Gastrocnemius medialis (tissue), 4 donors: ENCODE results near the gene BEAN1. TPM values are rescaled to one million over a fixed set of nuclear protein-coding genes. Genes with fewer than 3 reads are reported as not detected.
"Not testable (repeated sequence)": the region's sequence is repeated elsewhere in the genome, so short reads cannot be mapped to it uniquely, and the experiment has no call there.

Experiments used
- ATAC-seq, 2 donors: fragments of 150-250 bp; one replicate each; pipeline ENCODE4 v1.9.1; 2016
- DNase-seq, 2 donors: peaks; one replicate each; pipeline ENCODE4 v3.0.0-alpha.2; 2019
- H3K27ac ChIP-seq, 4 donors: fragments of 200-600 bp; sonication (generic); 1 replicate in 1 of 4; 2 replicates in 3 of 4; pipeline ENCODE4 v1.5.1; 2016 to 2018; ENCODE audit warnings: mild to moderate bottlenecking in 2 of 4, moderate library complexity in 1 of 4
- H3K27me3 ChIP-seq, 3 donors: fragments of 200-600 bp; sonication (generic) in 2 of 3; 1 replicate in 1 of 3; 2 replicates in 2 of 3; pipeline versions ENCODE4 v1.5.1 to v1.6.0; 2016 to 2019; ENCODE audit warnings: mild to moderate bottlenecking in 1 of 3, moderate library complexity in 1 of 3
- H3K36me3 ChIP-seq, 2 donors: fragments of 200-600 bp; sonication (generic) in 1 of 2; one replicate each; pipeline ENCODE4 v1.5.1; 2017 to 2018
- H3K4me1 ChIP-seq, 2 donors: fragments of 200-600 bp; sonication (generic) in 1 of 2; one replicate each; pipeline ENCODE4 v1.5.1; 2016 to 2017; ENCODE audit warnings: mild to moderate bottlenecking in 2 of 2
- H3K4me3 ChIP-seq, 4 donors: fragments of 200-600 bp; sonication (generic) in 3 of 4; 1 replicate in 1 of 4; 2 replicates in 3 of 4; pipeline ENCODE4 v1.5.1; 2016 to 2019; ENCODE audit warnings: mild to moderate bottlenecking in 2 of 4
- H3K9me3 ChIP-seq, 3 donors: fragments of 200-600 bp; sonication (generic) in 2 of 3; 1 replicate in 1 of 3; 2 replicates in 2 of 3; pipeline ENCODE4 v1.5.1; 2016 to 2019
- CTCF ChIP-seq, 5 experiments: fragments of 450-650 bp in 3 of 5; fragments of 200-600 bp in 2 of 5; sonication (generic) in 2 of 5; IDR thresholded peaks in 4 of 5; conservative IDR thresholded peaks in 1 of 5; 1 replicate in 4 of 5; 2 replicates in 1 of 5; pipeline ENCODE4 v1.5.1; 2016 to 2019; ENCODE audit warnings: antibody characterized with exemption in 5 of 5, mild to moderate bottlenecking in 3 of 5, moderate library complexity in 3 of 5
- POLR2A ChIP-seq, 2 donors: fragments of 450-650 bp; IDR thresholded peaks; one replicate each; pipeline ENCODE4 v1.6.1; 2017; ENCODE audit warnings: antibody characterized with exemption in 2 of 2, mild to moderate bottlenecking in 2 of 2, moderate library complexity in 2 of 2
- in situ Hi-C, 4 donors: fragments of 200-750 bp; cut with MboI; loops; one replicate each; pipeline versions ENCODE4 v1.15.0 to v1.8.0; 2017; ENCODE audit warnings: low sequenced_read_pairs in 4 of 4
- intact Hi-C: fragments of 100-400 bp; cut with DNase I; formaldehyde crosslinking; loops from one replicate; pipeline ENCODE4 v1.15.1; 2023; ENCODE audit warnings: low total_unique reads
- total RNA-seq, 4 donors: library from RNA; depleted of rRNA; stranded (reverse); fragments of >200 nt; gene quantifications; one replicate each; pipeline versions ENCODE4 v1.1.0 to v1.2.3, GENCODE V29; 2016

BEAN1 gene
- total RNA-seq, 4 donors from 2014 or later, result not detected

GRCh38 chr16:66459878-66460277, 32.8 kb downstream of the BEAN1 start:
- ATAC-seq (no peak), DNase-seq (no peak)
- no peak overlapping the region for H3K4me3 ChIP-seq
- in situ Hi-C loops (no loop called here), intact Hi-C loops (no loop called here)
- no peaks in the 10 kb centered on the region for H3K4me1 ChIP-seq
- TF ChIP-seq POLR2A (IDR thresholded peaks at IDR 0.05) (no peak), CTCF (IDR thresholded peaks at IDR 0.05 in 4 of 5, conservative IDR thresholded peaks at IDR 0.05 in 1 of 5) (no peak)
- peaks cover 20 to 42% (median 26%) of the 10 kb centered on the region in 3 donors for H3K27me3 ChIP-seq
- H3K36me3 ChIP-seq, result no peaks in the 10 kb centered on the region
- H3K9me3 ChIP-seq, result no peaks in the 10 kb centered on the region
- no peak overlapping the region for H3K27ac ChIP-seq

- H3K36me3 ChIP-seq, result no peaks in the 10 kb centered on the region
- H3K4me1 ChIP-seq, result no peaks in the 10 kb centered on the region
- in situ Hi-C loops (no loop called here), intact Hi-C loops (no loop called here)
- no peak for DNase-seq
- H3K9me3 ChIP-seq, result no peaks in the 10 kb centered on the region
- no peak for TF ChIP-seq CTCF (IDR thresholded peaks at IDR 0.05 in 4 of 5, conservative IDR thresholded peaks at IDR 0.05 in 1 of 5)
- no peak for TF ChIP-seq POLR2A (IDR thresholded peaks at IDR 0.05)
- H3K27me3 ChIP-seq, result peaks cover 24 to 42% (median 26%) of the 10 kb centered on the region in 3 donors
- no peak overlapping the region for H3K27ac ChIP-seq
- no peak overlapping the region for H3K4me3 ChIP-seq
- ATAC-seq, result no peak
Measured at GRCh38 chr16:66460703-66461102, 33.6 kb downstream of the BEAN1 start.

- H3K36me3 ChIP-seq, result no peaks in the 10 kb centered on the region
- DNase-seq (no peak), ATAC-seq (no peak)
- no peak overlapping the region for H3K4me3 ChIP-seq
- in situ Hi-C loops, result no loop called here
- H3K27ac ChIP-seq, result no peak overlapping the region
- intact Hi-C loops, result no loop called here
- H3K4me1 ChIP-seq, result no peaks in the 10 kb centered on the region
- peaks cover 25 to 37% (median 33%) of the 10 kb centered on the region in 3 donors for H3K27me3 ChIP-seq
- TF ChIP-seq POLR2A (IDR thresholded peaks at IDR 0.05) (no peak), CTCF (IDR thresholded peaks at IDR 0.05 in 4 of 5, conservative IDR thresholded peaks at IDR 0.05 in 1 of 5) (no peak)
- H3K9me3 ChIP-seq, result no peaks in the 10 kb centered on the region
Measured at GRCh38 chr16:66462912-66463311, 35.8 kb downstream of the BEAN1 start.

- DNase-seq, ATAC-seq, in situ Hi-C loops: not testable (repeated sequence)
Measured at GRCh38 chr16:66465946-66466345, 38.9 kb downstream of the BEAN1 start.

GRCh38 chr16:66466636-66467035, 39.5 kb downstream of the BEAN1 start:
- H3K4me3 ChIP-seq, intact Hi-C loops, ATAC-seq, H3K36me3 ChIP-seq, H3K4me1 ChIP-seq, DNase-seq, in situ Hi-C loops, H3K9me3 ChIP-seq, H3K27ac ChIP-seq: not testable (repeated sequence)
- H3K27me3 ChIP-seq, result peaks cover 0 to 16% (median 2%) of the 10 kb centered on the region in 3 donors

More at GRCh38 chr16:66465946-66466345, 38.9 kb downstream of the BEAN1 start:
- intact Hi-C loops, H3K4me3 ChIP-seq, H3K9me3 ChIP-seq, H3K4me1 ChIP-seq, H3K36me3 ChIP-seq, H3K27ac ChIP-seq: not testable (repeated sequence)
- H3K27me3 ChIP-seq, result peaks cover 5 to 20% (median 7%) of the 10 kb centered on the region in 3 donors

- intact Hi-C loops (no loop called here), in situ Hi-C loops (no loop called here)
- Histone ChIP-seq H3K4me1 (no peaks in the 10 kb centered on the region), H3K27ac (no peak overlapping the region), H3K4me3 (no peak overlapping the region), H3K36me3 (no peaks in the 10 kb centered on the region), H3K27me3 (peaks cover 0 to 16% (median 0%) of the 10 kb centered on the region in 3 donors), H3K9me3 (no peaks in the 10 kb centered on the region)
- TF ChIP-seq CTCF (IDR thresholded peaks at IDR 0.05 in 4 of 5, conservative IDR thresholded peaks at IDR 0.05 in 1 of 5) (no peak), POLR2A (IDR thresholded peaks at IDR 0.05) (no peak)
- DNase-seq, result no peak
- ATAC-seq, result no peak
Measured at GRCh38 chr16:66467611-66468010, 40.5 kb downstream of the BEAN1 start.
